ENCODE data around the gene KCNIP4. TPM values are rescaled to one million over a fixed set of nuclear protein-coding genes. Genes with fewer than 3 reads are reported as not detected.

KCNIP4 gene
- total RNA-seq, 1 experiment from 2014 or later, result 0.91 TPM

- no TSS peak for BruUV-seq (replicated peaks)
- Mint-ChIP-seq H3K4me3 (ENCODE audit: unreplicated experiment) (no peak overlapping the region), H3K27me3 (ENCODE audit: insufficient read depth, unreplicated experiment) (no peaks in the 10 kb centered on the region), H3K27ac (ENCODE audit: low read depth, unreplicated experiment) (no peak overlapping the region), H3K36me3 (ENCODE audit: insufficient read depth, unreplicated experiment) (no peaks in the 10 kb centered on the region), H3K9me3 (ENCODE audit: unreplicated experiment) (no peaks in the 10 kb centered on the region), H3K4me1 (ENCODE audit: insufficient read depth, unreplicated experiment) (peaks cover 9% of the 10 kb centered on the region)
- ChIA-PET POLR2A (interaction anchor here (0.7 to 1.5 kb wide), 2 partner anchors 9 to 31 kb away, joined by 3 read pairs; no protein-coding TSS in a partner anchor), CTCF (interaction anchor here (0.6 to 0.7 kb wide), 2 partner anchors 54 to 146 kb away, joined by 3 read pairs; no protein-coding TSS in a partner anchor)
- TF ChIP-seq CTCF (IDR thresholded peaks at IDR 0.05; ENCODE audit: unreplicated experiment), result no peak
- no peak for DNase-seq (ENCODE audit: unreplicated experiment)
- intact Hi-C loops (cut with micrococcal nuclease), result no loop called here
Measured at GRCh38 chr4:21415728-21416127, 532.8 kb downstream of the KCNIP4 start.

- no peaks in the 10 kb centered on the region for H3K36me3 Mint-ChIP-seq (ENCODE audit: insufficient read depth, unreplicated experiment)
- peak overlapping the region; percentile 1 for H3K27ac Mint-ChIP-seq (ENCODE audit: low read depth, unreplicated experiment)
- no TSS peak for BruUV-seq (replicated peaks)
- H3K4me3 Mint-ChIP-seq (ENCODE audit: unreplicated experiment), result peak overlapping the region; percentile 5
- CTCF ChIA-PET, result interaction anchor here (0.7 kb wide), 1 partner anchor 45 kb away, joined by 3 read pairs; no protein-coding TSS in a partner anchor
- no peak for TF ChIP-seq CTCF (IDR thresholded peaks at IDR 0.05; ENCODE audit: unreplicated experiment)
- intact Hi-C loops (cut with micrococcal nuclease), result no loop called here
- no peaks in the 10 kb centered on the region for H3K9me3 Mint-ChIP-seq (ENCODE audit: unreplicated experiment)
- no peaks in the 10 kb centered on the region for H3K27me3 Mint-ChIP-seq (ENCODE audit: insufficient read depth, unreplicated experiment)
- DNase-seq (ENCODE audit: unreplicated experiment), result no peak
- peaks cover 15% of the 10 kb centered on the region for H3K4me1 Mint-ChIP-seq (ENCODE audit: insufficient read depth, unreplicated experiment)
- POLR2A ChIA-PET, result no interaction called here
Measured at GRCh38 chr4:21413807-21414370, 534.7 kb downstream of the KCNIP4 start.

- CTCF ChIA-PET, result no interaction called here
- TF ChIP-seq CTCF (IDR thresholded peaks at IDR 0.05; ENCODE audit: unreplicated experiment), result no peak
- H3K9me3 Mint-ChIP-seq (ENCODE audit: unreplicated experiment), result no peaks in the 10 kb centered on the region
- BruUV-seq (replicated peaks), result no TSS peak
- no peaks in the 10 kb centered on the region for H3K27me3 Mint-ChIP-seq (ENCODE audit: insufficient read depth, unreplicated experiment)
- no peak overlapping the region for H3K27ac Mint-ChIP-seq (ENCODE audit: low read depth, unreplicated experiment)
- no peak for DNase-seq (ENCODE audit: unreplicated experiment)
- intact Hi-C loops (cut with micrococcal nuclease), result no loop called here
- H3K4me3 Mint-ChIP-seq (ENCODE audit: unreplicated experiment), result no peak overlapping the region
- POLR2A ChIA-PET, result no interaction called here
- H3K36me3 Mint-ChIP-seq (ENCODE audit: insufficient read depth, unreplicated experiment), result no peaks in the 10 kb centered on the region
- H3K4me1 Mint-ChIP-seq (ENCODE audit: insufficient read depth, unreplicated experiment), result peaks cover 15% of the 10 kb centered on the region
Measured at GRCh38 chr4:21411086-21411485, 537.5 kb downstream of the KCNIP4 start.

GRCh38 chr4:21410372-21410771, 538.2 kb downstream of the KCNIP4 start:
- DNase-seq (ENCODE audit: unreplicated experiment), result no peak
- Mint-ChIP-seq H3K4me1 (ENCODE audit: insufficient read depth, unreplicated experiment) (peaks cover 15% of the 10 kb centered on the region), H3K9me3 (ENCODE audit: unreplicated experiment) (no peaks in the 10 kb centered on the region), H3K36me3 (ENCODE audit: insufficient read depth, unreplicated experiment) (no peaks in the 10 kb centered on the region), H3K27ac (ENCODE audit: low read depth, unreplicated experiment) (no peak overlapping the region), H3K27me3 (ENCODE audit: insufficient read depth, unreplicated experiment) (no peaks in the 10 kb centered on the region), H3K4me3 (ENCODE audit: unreplicated experiment) (no peak overlapping the region)
- intact Hi-C loops (cut with micrococcal nuclease), result no loop called here
- POLR2A ChIA-PET, result no interaction called here
- CTCF ChIA-PET, result interaction anchor here (0.5 kb wide), 1 partner anchor 198 kb away, joined by 3 read pairs; no protein-coding TSS in a partner anchor
- TF ChIP-seq CTCF (IDR thresholded peaks at IDR 0.05; ENCODE audit: unreplicated experiment), result no peak
- no TSS peak for BruUV-seq (replicated peaks)
